Measurements from ENCODE around the gene F7. TPM values are rescaled to one million over a fixed set of nuclear protein-coding genes. Genes with fewer than 3 reads are reported as not detected.

The F7 gene
- total and polyA plus RNA-seq, 7 donors, result 0.36 TPM; not detected in 6

GRCh38 chr13:113123226-113124201, 17.9 kb downstream of the F7 start:
- no peaks in the 10 kb centered on the region for H3K4me1 ChIP-seq
- DNase-seq, result no peak
- peak overlapping the region in 1 of 4 donors; percentile 7 for H3K4me3 ChIP-seq
- intact Hi-C loops (cut with DNase I), result no loop called here
- H3K27me3 ChIP-seq, result no peaks in the 10 kb centered on the region
- 85 to 86% methylated on average over 29 of the region's 29 CpGs for WGBS, 2 donors
- TF ChIP-seq POLR2AphosphoS5 (IDR thresholded peaks at IDR 0.05), result no peak
- TF ChIP-seq EP300 (IDR thresholded peaks at IDR 0.05), result no peak
- TF ChIP-seq, protein P1, sequence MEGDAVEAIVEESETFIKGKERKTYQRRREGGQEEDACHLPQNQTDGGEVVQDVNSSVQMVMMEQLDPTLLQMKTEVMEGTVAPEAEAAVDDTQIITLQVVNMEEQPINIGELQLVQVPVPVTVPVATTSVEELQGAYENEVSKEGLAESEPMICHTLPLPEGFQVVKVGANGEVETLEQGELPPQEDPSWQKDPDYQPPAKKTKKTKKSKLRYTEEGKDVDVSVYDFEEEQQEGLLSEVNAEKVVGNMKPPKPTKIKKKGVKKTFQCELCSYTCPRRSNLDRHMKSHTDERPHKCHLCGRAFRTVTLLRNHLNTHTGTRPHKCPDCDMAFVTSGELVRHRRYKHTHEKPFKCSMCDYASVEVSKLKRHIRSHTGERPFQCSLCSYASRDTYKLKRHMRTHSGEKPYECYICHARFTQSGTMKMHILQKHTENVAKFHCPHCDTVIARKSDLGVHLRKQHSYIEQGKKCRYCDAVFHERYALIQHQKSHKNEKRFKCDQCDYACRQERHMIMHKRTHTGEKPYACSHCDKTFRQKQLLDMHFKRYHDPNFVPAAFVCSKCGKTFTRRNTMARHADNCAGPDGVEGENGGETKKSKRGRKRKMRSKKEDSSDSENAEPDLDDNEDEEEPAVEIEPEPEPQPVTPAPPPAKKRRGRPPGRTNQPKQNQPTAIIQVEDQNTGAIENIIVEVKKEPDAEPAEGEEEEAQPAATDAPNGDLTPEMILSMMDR (IDR thresholded peaks at IDR 0.05), result no peak
- TF ChIP-seq POLR2A (IDR thresholded peaks at IDR 0.05), result no peak
- H3K9me3 ChIP-seq, result no peaks in the 10 kb centered on the region
- peak overlapping the region in 2 of 4 donors; percentile 22 to 46 for H3K27ac ChIP-seq
- no peaks in the 10 kb centered on the region for H3K36me3 ChIP-seq

DNA sequence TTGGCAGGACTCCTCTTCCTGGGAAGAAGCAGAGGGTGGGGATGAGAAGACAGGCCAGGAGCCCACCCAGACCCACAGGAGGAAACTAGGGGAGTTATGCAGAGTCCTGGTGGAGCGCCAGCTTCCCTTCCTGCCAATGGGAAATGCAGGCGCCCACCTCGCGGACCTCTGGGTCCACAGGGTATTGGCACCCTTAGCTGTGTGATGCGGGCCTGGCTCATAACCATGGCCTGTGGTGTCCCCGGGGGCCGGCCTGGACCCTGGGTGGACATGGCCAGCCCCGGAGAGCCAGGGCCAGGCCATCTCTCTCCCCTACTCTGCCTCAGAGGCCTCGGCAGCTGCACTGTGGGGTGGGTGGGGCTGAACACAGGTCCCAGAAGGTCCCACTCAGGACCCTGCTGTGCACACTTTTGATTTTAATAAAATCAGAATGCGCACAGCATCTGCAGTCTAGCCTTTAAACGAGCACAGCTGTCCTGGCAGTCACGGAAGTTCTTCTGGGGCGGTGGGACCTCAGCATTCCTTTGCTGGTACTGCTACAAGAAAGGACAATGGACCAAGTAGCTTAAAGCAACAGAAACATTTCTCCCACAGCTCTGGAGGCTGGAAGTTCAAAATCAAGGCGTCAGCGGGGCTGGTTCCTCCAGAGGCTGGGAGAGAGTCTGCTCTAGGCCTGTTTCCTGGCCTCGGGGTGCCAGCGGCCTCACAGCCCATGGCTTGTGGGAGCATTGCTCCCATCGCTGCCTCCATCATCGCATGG, 18.8 kb downstream of the F7 start:
- no peak for DNase-seq
- no peaks in the 10 kb centered on the region for H3K36me3 ChIP-seq
- intact Hi-C loops (cut with DNase I), result no loop called here
- no peak overlapping the region for H3K4me3 ChIP-seq
- no peak overlapping the region for H3K27ac ChIP-seq
- H3K9me3 ChIP-seq, result no peaks in the 10 kb centered on the region
- 93 to 96% methylated on average over 19 of the region's 19 CpGs for WGBS, 2 donors
- TF ChIP-seq POLR2A (IDR thresholded peaks at IDR 0.05), result no peak
- H3K4me1 ChIP-seq, result no peaks in the 10 kb centered on the region
- H3K27me3 ChIP-seq, result peaks cover 0 to 1% (median 0%) of the 10 kb centered on the region in 3 donors

DNA sequence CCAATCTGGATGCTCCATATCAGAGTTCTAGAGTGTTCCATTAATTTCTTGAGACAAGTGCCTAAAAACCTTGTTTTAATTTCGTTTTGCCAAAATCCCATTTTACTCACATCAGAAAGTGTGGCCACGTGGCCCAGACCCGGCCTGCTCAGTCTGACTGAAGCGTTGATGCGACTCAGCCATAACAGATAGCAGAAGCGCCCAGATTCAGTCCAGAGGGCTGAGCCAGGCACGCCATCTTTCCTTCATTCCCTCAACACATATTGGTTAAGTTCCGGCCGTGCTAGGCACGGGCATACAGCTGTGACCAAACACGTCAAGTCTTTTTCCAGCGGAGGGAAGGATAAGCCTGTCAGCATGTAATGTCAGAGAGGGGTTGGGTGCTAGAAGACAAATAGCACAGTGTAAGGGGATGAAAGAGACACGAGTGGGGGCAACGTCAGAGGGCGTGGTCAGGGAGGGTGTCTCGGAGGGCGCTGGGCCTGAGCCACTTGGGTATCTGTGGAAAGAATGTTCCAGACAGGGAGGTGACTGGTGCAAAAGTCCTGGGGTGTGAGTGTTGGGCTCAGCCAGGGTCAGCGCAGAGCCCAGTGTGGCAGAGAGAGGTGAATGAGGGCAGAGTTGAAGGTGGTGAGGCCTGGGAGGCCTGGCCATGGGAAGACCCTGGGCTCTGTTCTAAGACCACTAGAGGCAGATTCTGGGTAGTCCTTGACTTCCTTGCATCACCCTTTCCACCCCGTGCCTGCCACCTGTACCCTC, 20.1 kb downstream of the F7 start:
- DNase-seq, result no peak
- TF ChIP-seq EP300 (IDR thresholded peaks at IDR 0.05) (no peak), POLR2AphosphoS5 (IDR thresholded peaks at IDR 0.05) (no peak), POLR2A (IDR thresholded peaks at IDR 0.05) (no peak)
- TF ChIP-seq, protein P1 (IDR thresholded peaks at IDR 0.05), result no peak
- Histone ChIP-seq H3K36me3 (no peaks in the 10 kb centered on the region), H3K27ac (no peak overlapping the region), H3K9me3 (no peaks in the 10 kb centered on the region), H3K4me1 (peaks cover 0 to 8% (median 6%) of the 10 kb centered on the region in 4 donors), H3K4me3 (no peak overlapping the region), H3K27me3 (peaks cover 0 to 10% (median 4%) of the 10 kb centered on the region in 3 donors)
- 91 to 92% methylated on average over 19 of the region's 19 CpGs for WGBS, 2 donors
- intact Hi-C loops (cut with DNase I), result no loop called here

- no peak overlapping the region for H3K4me3 ChIP-seq
Measured at GRCh38 chr13:113126265-113127150, 20.9 kb downstream of the F7 start.

More at GRCh38 chr13:113126265-113127150, 20.9 kb downstream of the F7 start:
- Histone ChIP-seq H3K36me3 (no peaks in the 10 kb centered on the region), H3K27ac (no peak overlapping the region), H3K9me3 (no peaks in the 10 kb centered on the region), H3K27me3 (peaks cover 0 to 15% (median 4%) of the 10 kb centered on the region in 3 donors), H3K4me1 (peaks cover 0 to 8% (median 6%) of the 10 kb centered on the region in 4 donors)
- WGBS, 2 donors, result 88 to 92% methylated on average over 18 of the region's 18 CpGs
- no peak for TF ChIP-seq POLR2A (IDR thresholded peaks at IDR 0.05)
- no peak for TF ChIP-seq POLR2AphosphoS5 (IDR thresholded peaks at IDR 0.05)
- TF ChIP-seq, protein P1 (IDR thresholded peaks at IDR 0.05), result no peak
- no peak for TF ChIP-seq EP300 (IDR thresholded peaks at IDR 0.05)
- no peak for DNase-seq
- intact Hi-C loops (cut with DNase I), result no loop called here

All from sigmoid colon (tissue), 7 donors.